ENCODE measurements around the gene CPPED1.

Gene CPPED1

DNA sequence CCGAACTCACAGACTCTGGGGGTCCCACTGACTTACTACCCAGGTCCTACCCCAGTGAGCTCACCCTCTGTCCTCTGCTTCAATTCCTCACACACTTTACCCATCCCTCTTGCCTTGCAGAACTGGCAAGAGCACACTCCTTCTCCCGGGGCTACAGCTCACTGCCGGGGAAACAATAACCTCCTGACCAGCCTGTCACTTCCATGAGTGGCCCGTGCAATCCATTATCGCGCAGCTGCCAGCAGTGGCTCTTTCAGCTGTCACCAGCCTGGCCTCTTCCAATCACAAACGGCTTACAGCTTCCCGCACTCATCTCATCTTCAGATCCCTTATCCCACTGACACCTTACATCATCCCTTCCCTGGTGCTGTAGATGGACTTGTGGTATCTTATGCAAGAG lies 79.5 kb downstream of the CPPED1 start:
- H3K27ac ChIP-seq (ENCODE audit: low read length), result no peak overlapping the region
- H3K4me3 ChIP-seq (ENCODE audit: low read length), result no peak overlapping the region
- H3K4me1 ChIP-seq (ENCODE audit: low read length), result no peaks in the 10 kb centered on the region
- H3K9ac ChIP-seq (ENCODE audit: low read length), result no peak overlapping the region
- no peaks in the 10 kb centered on the region for H4K20me1 ChIP-seq (ENCODE audit: insufficient read depth, low read length)
- no peaks in the 10 kb centered on the region for H3K27me3 ChIP-seq (ENCODE audit: low read depth, low read length)
- no peaks in the 10 kb centered on the region for H3K36me3 ChIP-seq (replicated peaks; ENCODE audit: low read depth, low read length)
- H3K79me2 ChIP-seq (ENCODE audit: low read length), result no peaks in the 10 kb centered on the region
- H2AFZ ChIP-seq (ENCODE audit: low read depth, low read length), result no peak overlapping the region
- no peaks in the 10 kb centered on the region for H3K9me3 ChIP-seq (ENCODE audit: insufficient read depth, low read length)
- no peak overlapping the region for H3K4me2 ChIP-seq (ENCODE audit: low read length)
- TF ChIP-seq EZH2phosphoT487 (IDR thresholded peaks at IDR 0.05; ENCODE audit: low read depth) (no peak), CTCF (IDR thresholded peaks at IDR 0.05; ENCODE audit: low read depth, low read length) (no peak)

- H3K4me2 ChIP-seq (ENCODE audit: low read length), result no peak overlapping the region
- TF ChIP-seq CTCF (IDR thresholded peaks at IDR 0.05; ENCODE audit: low read depth, low read length), result no peak
- TF ChIP-seq EZH2phosphoT487 (IDR thresholded peaks at IDR 0.05; ENCODE audit: low read depth), result no peak
- H3K79me2 ChIP-seq (ENCODE audit: low read length), result no peaks in the 10 kb centered on the region
- no peaks in the 10 kb centered on the region for H3K4me1 ChIP-seq (ENCODE audit: low read length)
- no peaks in the 10 kb centered on the region for H4K20me1 ChIP-seq (ENCODE audit: insufficient read depth, low read length)
- no peaks in the 10 kb centered on the region for H3K9me3 ChIP-seq (ENCODE audit: insufficient read depth, low read length)
- no peak overlapping the region for H3K9ac ChIP-seq (ENCODE audit: low read length)
- no peak overlapping the region for H2AFZ ChIP-seq (ENCODE audit: low read depth, low read length)
- no peaks in the 10 kb centered on the region for H3K27me3 ChIP-seq (ENCODE audit: low read depth, low read length)
- no peak overlapping the region for H3K27ac ChIP-seq (ENCODE audit: low read length)
- H3K36me3 ChIP-seq (replicated peaks; ENCODE audit: low read depth, low read length), result no peaks in the 10 kb centered on the region
- no peak overlapping the region for H3K4me3 ChIP-seq (ENCODE audit: low read length)
These were observed 80.0 kb downstream of the CPPED1 start for GRCh38 chr16:12723681-12724080.

- no peaks in the 10 kb centered on the region for H3K36me3 ChIP-seq (replicated peaks; ENCODE audit: low read depth, low read length)
These were observed 81.8 kb downstream of the CPPED1 start for GRCh38 chr16:12721841-12722421.

DNA sequence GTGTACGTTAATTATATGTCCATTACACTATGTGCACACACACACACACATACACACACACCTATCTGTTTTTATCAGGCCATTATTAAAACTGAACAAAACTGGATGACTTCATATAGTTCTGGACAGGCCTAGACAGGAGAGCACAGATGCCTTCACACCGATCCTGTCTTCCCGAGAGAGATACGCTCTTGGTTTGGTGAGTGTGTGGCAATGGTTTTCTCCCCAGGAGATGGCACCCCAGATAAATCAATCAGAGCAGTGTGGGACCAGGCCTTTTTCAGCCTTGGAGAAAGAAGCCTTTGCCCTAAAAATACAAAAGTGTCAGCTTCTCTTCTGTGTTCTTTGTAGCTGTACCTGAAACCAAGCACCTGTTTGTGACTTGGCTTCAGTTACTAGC lies 83.7 kb downstream of the CPPED1 start:
- no peaks in the 10 kb centered on the region for H3K9me3 ChIP-seq (ENCODE audit: insufficient read depth, low read length)
- H3K9ac ChIP-seq (ENCODE audit: low read length), result no peak overlapping the region
- H2AFZ ChIP-seq (ENCODE audit: low read depth, low read length), result no peak overlapping the region
- H3K4me2 ChIP-seq (ENCODE audit: low read length), result no peak overlapping the region
- H3K4me3 ChIP-seq (ENCODE audit: low read length), result no peak overlapping the region
- no peaks in the 10 kb centered on the region for H3K36me3 ChIP-seq (replicated peaks; ENCODE audit: low read depth, low read length)
- H3K79me2 ChIP-seq (ENCODE audit: low read length), result no peaks in the 10 kb centered on the region
- no peaks in the 10 kb centered on the region for H3K27me3 ChIP-seq (ENCODE audit: low read depth, low read length)
- TF ChIP-seq CTCF (IDR thresholded peaks at IDR 0.05; ENCODE audit: low read depth, low read length) (peak; percentile 22; the same call in 1 of the 2 replicates), EZH2phosphoT487 (IDR thresholded peaks at IDR 0.05; ENCODE audit: low read depth) (no peak)
- no peak overlapping the region for H3K27ac ChIP-seq (ENCODE audit: low read length)
- H4K20me1 ChIP-seq (ENCODE audit: insufficient read depth, low read length), result no peaks in the 10 kb centered on the region
- H3K4me1 ChIP-seq (ENCODE audit: low read length), result no peaks in the 10 kb centered on the region

More at GRCh38 chr16:12721841-12722421, 81.8 kb downstream of the CPPED1 start:
- Histone ChIP-seq H3K9ac (ENCODE audit: low read length) (no peak overlapping the region), H3K9me3 (ENCODE audit: insufficient read depth, low read length) (no peaks in the 10 kb centered on the region), H3K4me2 (ENCODE audit: low read length) (no peak overlapping the region), H4K20me1 (ENCODE audit: insufficient read depth, low read length) (no peaks in the 10 kb centered on the region), H3K79me2 (ENCODE audit: low read length) (no peaks in the 10 kb centered on the region), H2AFZ (ENCODE audit: low read depth, low read length) (no peak overlapping the region), H3K27ac (ENCODE audit: low read length) (no peak overlapping the region), H3K4me1 (ENCODE audit: low read length) (no peaks in the 10 kb centered on the region), H3K27me3 (ENCODE audit: low read depth, low read length) (no peaks in the 10 kb centered on the region), H3K4me3 (ENCODE audit: low read length) (no peak overlapping the region)
- TF ChIP-seq CTCF (IDR thresholded peaks at IDR 0.05; ENCODE audit: low read depth, low read length) (no peak), EZH2phosphoT487 (IDR thresholded peaks at IDR 0.05; ENCODE audit: low read depth) (no peak)

Data from OCI-LY3 (cell line).